WI38 (cell line): ENCODE results near the gene BTK.

Experiments
- H3K4me3 ChIP-seq: 2 replicates; pipeline ENCODE4 v1.5.1; 2011; ENCODE audit warnings: low read depth, mild to moderate bottlenecking, control low read depth, low read length
- CTCF ChIP-seq: IDR thresholded peaks from 2 replicates; pipeline ENCODE4 v1.5.1; 2012; ENCODE audit warnings: low read depth, mild to moderate bottlenecking, control low read depth, low read length

The BTK gene

GRCh38 chrX:101383679-101384205 lies 2.2 kb downstream of the BTK start:
- no peak overlapping the region for H3K4me3 ChIP-seq
- TF ChIP-seq CTCF, result no peak

- no peak for TF ChIP-seq CTCF
- no peak overlapping the region for H3K4me3 ChIP-seq
Observed at GRCh38 chrX:101377547-101377946, 8.4 kb downstream of the BTK start.

GRCh38 chrX:101370888-101371504 lies 15.0 kb downstream of the BTK start:
- no peak overlapping the region for H3K4me3 ChIP-seq
- no peak for TF ChIP-seq CTCF

GRCh38 chrX:101369687-101370086 lies 16.3 kb downstream of the BTK start:
- no peak overlapping the region for H3K4me3 ChIP-seq
- TF ChIP-seq CTCF, result no peak

GRCh38 chrX:101368800-101369199 lies 17.2 kb downstream of the BTK start:
- no peak overlapping the region for H3K4me3 ChIP-seq
- TF ChIP-seq CTCF, result no peak

GRCh38 chrX:101365301-101365795 lies 20.6 kb downstream of the BTK start:
- no peak for TF ChIP-seq CTCF
- H3K4me3 ChIP-seq, result no peak overlapping the region

- no peak for TF ChIP-seq CTCF
- no peak overlapping the region for H3K4me3 ChIP-seq
Observed at GRCh38 chrX:101362757-101363156, 23.2 kb downstream of the BTK start.
